Activated CD4-positive, alpha-beta T cell treated with anti-CD3 and anti-CD28 coated beads, Interleukin-2, amount 50 U/mL, for 4 hours (primary cell): ENCODE measurements around the gene ZNF197.
"Not testable (repeated sequence)": the region's sequence is repeated elsewhere in the genome, so short reads cannot be mapped to it uniquely, and the experiment has no call there.

ENCODE experiments used
- DNase-seq, 2 experiments: peaks; one replicate each; pipeline ENCODE4 v3.0.0-alpha.2; 2020

ZNF197 gene

GRCh38 chr3:44665173-44665572 is 40.3 kb downstream of the ZNF197 start:
- DNase-seq, result no peak

- no peak for DNase-seq
Observed at GRCh38 chr3:44666346-44666745, 41.5 kb downstream of the ZNF197 start.

GRCh38 chr3:44669760-44670159 is 44.9 kb downstream of the ZNF197 start:
- no peak for DNase-seq

- DNase-seq, result not testable (repeated sequence)
Observed at GRCh38 chr3:44673466-44673865, 48.6 kb downstream of the ZNF197 start.

GRCh38 chr3:44674211-44674610 is 49.4 kb downstream of the ZNF197 start:
- no peak for DNase-seq

GRCh38 chr3:44678480-44679116 is 53.8 kb downstream of the ZNF197 start:
- DNase-seq, result no peak

GRCh38 chr3:44680921-44681455 is 56.2 kb downstream of the ZNF197 start:
- no peak for DNase-seq

GRCh38 chr3:44682182-44682896 is 57.5 kb downstream of the ZNF197 start:
- DNase-seq, result no peak

- DNase-seq, result peak in 1 of 2 experiments; percentile 2
Observed at GRCh38 chr3:44685128-44685800, 60.4 kb downstream of the ZNF197 start.

- no peak for DNase-seq
Observed at GRCh38 chr3:44687898-44688297, 63.1 kb downstream of the ZNF197 start.
